ENCODE data around the gene GPR149. TPM values are rescaled to one million over a fixed set of nuclear protein-coding genes. Genes with fewer than 3 reads are reported as not detected.
A peak's percentile ranks its signal among the peaks of the same experiment; 100 is the strongest.

GPR149 gene
- total and polyA plus RNA-seq, 5 experiments from 2014 or later, result not detected

GRCh38 chr3:154389861-154390260 lies 40.1 kb downstream of the GPR149 start:
- Mint-ChIP-seq H3K36me3 (peaks cover 0 to 8% (median 0%) of the 10 kb centered on the region in 3 donors), H3K4me1 (no peaks in the 10 kb centered on the region), H3K27ac (no peak overlapping the region), H3K27me3 (peaks cover 12 to 32% (median 24%) of the 10 kb centered on the region in 5 donors), H3K9me3 (peaks cover 0 to 13% (median 3%) of the 10 kb centered on the region in 9 donors), H3K4me3 (no peak overlapping the region)
- DNase-seq (no peak), ATAC-seq (no peak)
- POLR2A ChIA-PET, result no interaction called here

- Mint-ChIP-seq H3K27ac (no peak overlapping the region), H3K36me3 (no peaks in the 10 kb centered on the region), H3K27me3 (peaks cover 12 to 41% (median 18%) of the 10 kb centered on the region in 5 donors), H3K4me1 (no peaks in the 10 kb centered on the region), H3K4me3 (no peak overlapping the region), H3K9me3 (no peaks in the 10 kb centered on the region)
- POLR2A ChIA-PET, result interaction anchor here (0.6 kb wide), 1 partner anchor 1933 kb away, joined by 4 read pairs; no protein-coding TSS in a partner anchor
- ATAC-seq, result no peak
- DNase-seq, result no peak
These were observed 45.5 kb downstream of the GPR149 start for GRCh38 chr3:154384479-154384878.

- ATAC-seq (no peak), DNase-seq (no peak)
- H3K4me1 Mint-ChIP-seq, result no peaks in the 10 kb centered on the region
- no peaks in the 10 kb centered on the region for H3K36me3 Mint-ChIP-seq
- POLR2A ChIA-PET, result no interaction called here
- H3K27me3 Mint-ChIP-seq, result peaks cover 0 to 8% (median 1%) of the 10 kb centered on the region in 5 donors
- no peaks in the 10 kb centered on the region for H3K9me3 Mint-ChIP-seq
- H3K27ac Mint-ChIP-seq, result no peak overlapping the region
- H3K4me3 Mint-ChIP-seq, result no peak overlapping the region
These were observed 51.7 kb downstream of the GPR149 start for GRCh38 chr3:154378311-154378710.

- H3K4me3 Mint-ChIP-seq, result no peak overlapping the region
- POLR2A ChIA-PET, result no interaction called here
- peaks cover 0 to 9% (median 0%) of the 10 kb centered on the region in 3 donors for H3K36me3 Mint-ChIP-seq
- H3K4me1 Mint-ChIP-seq, result peaks cover 0 to 2% (median 0%) of the 10 kb centered on the region in 4 donors
- ATAC-seq, result no peak
- peaks cover 0 to 16% (median 0%) of the 10 kb centered on the region in 9 donors for H3K9me3 Mint-ChIP-seq
- H3K27ac Mint-ChIP-seq, result peak overlapping the region in 1 of 10 donors; percentile 4
- H3K27me3 Mint-ChIP-seq, result peaks cover 0 to 18% (median 8%) of the 10 kb centered on the region in 5 donors
- no peak for DNase-seq
These were observed 62.8 kb downstream of the GPR149 start for GRCh38 chr3:154367221-154367620.

GRCh38 chr3:154364849-154365248 lies 65.1 kb downstream of the GPR149 start:
- DNase-seq (no peak), ATAC-seq (no peak)
- Mint-ChIP-seq H3K36me3 (peaks cover 0 to 9% (median 0%) of the 10 kb centered on the region in 3 donors), H3K9me3 (peaks cover 0 to 16% (median 0%) of the 10 kb centered on the region in 9 donors), H3K4me1 (peaks cover 0 to 2% (median 0%) of the 10 kb centered on the region in 4 donors), H3K27me3 (peaks cover 0 to 18% (median 8%) of the 10 kb centered on the region in 5 donors), H3K27ac (no peak overlapping the region), H3K4me3 (no peak overlapping the region)
- POLR2A ChIA-PET, result no interaction called here

GRCh38 chr3:154361099-154361498 lies 68.9 kb downstream of the GPR149 start:
- H3K27me3 Mint-ChIP-seq, result peaks cover 0 to 15% (median 11%) of the 10 kb centered on the region in 5 donors
- ATAC-seq (no peak), DNase-seq (no peak)
- H3K4me1 Mint-ChIP-seq, result peaks cover 0 to 2% (median 0%) of the 10 kb centered on the region in 4 donors
- H3K27ac Mint-ChIP-seq, result no peak overlapping the region
- peaks cover 0 to 16% (median 0%) of the 10 kb centered on the region in 9 donors for H3K9me3 Mint-ChIP-seq
- no peak overlapping the region for H3K4me3 Mint-ChIP-seq
- H3K36me3 Mint-ChIP-seq, result peaks cover 0 to 10% (median 0%) of the 10 kb centered on the region in 3 donors
- POLR2A ChIA-PET, result no interaction called here

GRCh38 chr3:154356009-154356408 lies 74.0 kb downstream of the GPR149 start:
- ATAC-seq, result no peak
- DNase-seq, result no peak
- H3K36me3 Mint-ChIP-seq, result peaks cover 0 to 5% (median 0%) of the 10 kb centered on the region in 3 donors
- no peaks in the 10 kb centered on the region for H3K4me1 Mint-ChIP-seq
- POLR2A ChIA-PET, result no interaction called here
- H3K27ac Mint-ChIP-seq, result peak overlapping the region in 1 of 10 donors; percentile 3
- H3K4me3 Mint-ChIP-seq, result no peak overlapping the region
- peaks cover 5 to 29% (median 15%) of the 10 kb centered on the region in 5 donors for H3K27me3 Mint-ChIP-seq
- H3K9me3 Mint-ChIP-seq, result peaks cover 0 to 6% (median 0%) of the 10 kb centered on the region in 9 donors

- H3K4me3 Mint-ChIP-seq, result no peak overlapping the region
- peaks cover 12 to 44% (median 27%) of the 10 kb centered on the region in 5 donors for H3K27me3 Mint-ChIP-seq
- no peaks in the 10 kb centered on the region for H3K4me1 Mint-ChIP-seq
- H3K36me3 Mint-ChIP-seq, result no peaks in the 10 kb centered on the region
- POLR2A ChIA-PET, result no interaction called here
- peaks cover 0 to 4% (median 0%) of the 10 kb centered on the region in 9 donors for H3K9me3 Mint-ChIP-seq
- no peak overlapping the region for H3K27ac Mint-ChIP-seq
- DNase-seq (no peak), ATAC-seq (no peak)
These were observed 80.8 kb downstream of the GPR149 start for GRCh38 chr3:154349223-154349622.

GRCh38 chr3:154345422-154346122 lies 84.4 kb downstream of the GPR149 start:
- POLR2A ChIA-PET, result no interaction called here
- Mint-ChIP-seq H3K27ac (no peak overlapping the region), H3K9me3 (no peaks in the 10 kb centered on the region), H3K27me3 (peaks cover 10 to 29% (median 18%) of the 10 kb centered on the region in 5 donors), H3K4me1 (no peaks in the 10 kb centered on the region), H3K36me3 (no peaks in the 10 kb centered on the region), H3K4me3 (no peak overlapping the region)
- no peak for ATAC-seq
- DNase-seq, result no peak

GRCh38 chr3:154338570-154338969 lies 91.4 kb downstream of the GPR149 start:
- Mint-ChIP-seq H3K27me3 (peaks cover 2 to 15% (median 8%) of the 10 kb centered on the region in 5 donors), H3K4me1 (no peaks in the 10 kb centered on the region), H3K36me3 (no peaks in the 10 kb centered on the region), H3K4me3 (no peak overlapping the region), H3K27ac (no peak overlapping the region), H3K9me3 (no peaks in the 10 kb centered on the region)
- DNase-seq (no peak), ATAC-seq (no peak)
- POLR2A ChIA-PET, result no interaction called here

- no peak overlapping the region for H3K4me3 Mint-ChIP-seq
- H3K36me3 Mint-ChIP-seq, result no peaks in the 10 kb centered on the region
- ATAC-seq (no peak), DNase-seq (no peak)
- H3K9me3 Mint-ChIP-seq, result no peaks in the 10 kb centered on the region
- H3K27me3 Mint-ChIP-seq, result peaks cover 3 to 15% (median 8%) of the 10 kb centered on the region in 5 donors
- no peaks in the 10 kb centered on the region for H3K4me1 Mint-ChIP-seq
- no peak overlapping the region for H3K27ac Mint-ChIP-seq
- POLR2A ChIA-PET, result no interaction called here
These were observed 92.0 kb downstream of the GPR149 start for GRCh38 chr3:154338008-154338407.

GRCh38 chr3:154334973-154335420 lies 95.0 kb downstream of the GPR149 start:
- Mint-ChIP-seq H3K4me1 (no peaks in the 10 kb centered on the region), H3K9me3 (no peaks in the 10 kb centered on the region), H3K36me3 (no peaks in the 10 kb centered on the region), H3K27me3 (peaks cover 5 to 11% (median 6%) of the 10 kb centered on the region in 5 donors), H3K27ac (no peak overlapping the region), H3K4me3 (no peak overlapping the region)
- POLR2A ChIA-PET, result no interaction called here
- ATAC-seq (peak; percentile 44 to 56), DNase-seq (peak in 3 of 10 donors; percentile 34 to 39 (median 34))

- peaks cover 0 to 7% (median 2%) of the 10 kb centered on the region in 5 donors for H3K27me3 Mint-ChIP-seq
- DNase-seq (no peak), ATAC-seq (no peak)
- no peaks in the 10 kb centered on the region for H3K9me3 Mint-ChIP-seq
- peaks cover 0 to 17% (median 12%) of the 10 kb centered on the region in 4 donors for H3K4me1 Mint-ChIP-seq
- no peaks in the 10 kb centered on the region for H3K36me3 Mint-ChIP-seq
- peak overlapping the region in 1 of 10 donors; percentile 35 for H3K27ac Mint-ChIP-seq
- no peak overlapping the region for H3K4me3 Mint-ChIP-seq
- POLR2A ChIA-PET, result no interaction called here
These were observed 102.1 kb downstream of the GPR149 start for GRCh38 chr3:154327871-154328270.
